Fibroblast of the aortic adventitia (primary cell): ENCODE results near the gene SCO2. TPM values are rescaled to one million over a fixed set of nuclear protein-coding genes. Genes with fewer than 3 reads are reported as not detected.

ENCODE experiments used
- DNase-seq: peaks from one replicate; pipeline ENCODE4 v3.0.0-alpha.2; 2010; ENCODE audit warnings: low read depth
- H3K4me3 ChIP-seq: 2 replicates; pipeline ENCODE4 v1.5.1; 2011; ENCODE audit warnings: low read depth, mild to moderate bottlenecking, control low read depth, low read length, moderate library complexity
- CTCF ChIP-seq: IDR thresholded peaks from 2 replicates; pipeline ENCODE4 v1.5.1; 2011; ENCODE audit warnings: mild to moderate bottlenecking, low read length, control low read depth, inconsistent platforms; ENCODE audit not compliant: insufficient read depth
- total RNA-seq: library from RNA; depleted of rRNA; stranded (reverse); fragments of >200 nt; gene quantifications from 2 replicates; pipeline ENCODE4 v1.2.3, GENCODE V29; 2012; ENCODE audit warnings: low replicate concordance

SCO2 gene
- total RNA-seq, 1 donor, result 3.4 TPM

- peak; percentile 82 for DNase-seq
- no peak for TF ChIP-seq CTCF
- peak within 1 kb of the TSS; percentile 74 for H3K4me3 ChIP-seq
Measured at GRCh38 chr22:50474710-50475651, 50.4 kb downstream of the SCO2 start, which contains the start of gene SBF1. SBF1 (minus strand) TSS chr22:50475035; CDS start chr22:50474840, 195 bp downstream.

- H3K4me3 ChIP-seq, result peak overlapping the region; percentile 74
- DNase-seq, result peak; percentile 50
- no peak for TF ChIP-seq CTCF
Measured at GRCh38 chr22:50473855-50474671, 51.3 kb downstream of the SCO2 start.

Other genes with a start within 250 kb of the SCO2 start
- 130 and 218 TPM in 2 replicates for gene PLXNB2, start 218.0 kb downstream of the SCO2 start, total RNA-seq
- gene DENND6B, start 198.6 kb downstream of the SCO2 start, total RNA-seq, result 2.8 and 4.3 TPM in 2 replicates
- 38.5 and 62.6 TPM in 2 replicates for gene PPP6R2, start 182.3 kb downstream of the SCO2 start, total RNA-seq
- 70.9 and 76.1 TPM in 2 replicates for gene SBF1, start 50.6 kb downstream of the SCO2 start, total RNA-seq
- 2.5 and 8.0 TPM in 2 replicates for gene ADM2, start 44.1 kb downstream of the SCO2 start, total RNA-seq
- gene MIOX, start 38.7 kb downstream of the SCO2 start, total RNA-seq, result not detected in 2 replicates
- gene LMF2, start 17.9 kb downstream of the SCO2 start, total RNA-seq, result 21.4 and 50.6 TPM in 2 replicates
- 30.9 and 49.1 TPM in 2 replicates for gene NCAPH2, start 17.4 kb downstream of the SCO2 start, total RNA-seq
- 22.7 and 23.7 TPM in 2 replicates for gene TYMP, start 4.4 kb upstream of the SCO2 start, total RNA-seq
- gene KLHDC7B, start 20.3 kb upstream of the SCO2 start, total RNA-seq, result 1.1 and 2.4 TPM in 2 replicates
- gene SYCE3, start 37.3 kb upstream of the SCO2 start, total RNA-seq, result not detected in 2 replicates
- gene CPT1B, start 52.8 kb upstream of the SCO2 start, total RNA-seq, result 1.1 TPM in 1 of 2 replicates, not detected in the other
- 20.2 and 27.5 TPM in 2 replicates for gene CHKB, start 57.3 kb upstream of the SCO2 start, total RNA-seq
- 0.27 and 1.1 TPM in 2 replicates for gene MAPK8IP2, start 75.2 kb upstream of the SCO2 start, total RNA-seq
- gene ARSA, start 102.6 kb upstream of the SCO2 start, total RNA-seq, result 21.9 and 30.3 TPM in 2 replicates
- 0.90 and 0.98 TPM in 2 replicates for gene SHANK3, start 147.2 kb upstream of the SCO2 start, total RNA-seq
- not detected in 2 replicates for gene ACR, start 212.6 kb upstream of the SCO2 start, total RNA-seq